Fibroblast of pulmonary artery (primary cell): ENCODE data around the gene LSP1.

Experiments used
- DNase-seq: peaks from one replicate; pipeline ENCODE4 v3.0.0-alpha.2; 2010; ENCODE audit warnings: low read depth
- H3K4me3 ChIP-seq: replicated peaks from 2 replicates; pipeline ENCODE4 v1.5.1; 2011; ENCODE audit warnings: low read depth, mild to moderate bottlenecking, control low read depth, low read length, moderate library complexity
- CTCF ChIP-seq: IDR thresholded peaks from 2 replicates; pipeline ENCODE4 v1.5.1; 2011; ENCODE audit warnings: mild to moderate bottlenecking, control low read depth, low read length, inconsistent platforms; ENCODE audit errors: missing control alignments

The LSP1 gene

GRCh38 chr11:1863352-1864216, 10.7 kb downstream of the LSP1 start:
- peak; percentile 86 for DNase-seq
- TF ChIP-seq CTCF: no peak
- H3K4me3 ChIP-seq: no peak overlapping the region

GRCh38 chr11:1864231-1864630, 11.3 kb downstream of the LSP1 start:
- TF ChIP-seq CTCF: no peak
- DNase-seq: peak; percentile 9
- H3K4me3 ChIP-seq: peak overlapping the region; percentile 14

GRCh38 chr11:1864831-1865665, 12.2 kb downstream of the LSP1 start:
- no peak for TF ChIP-seq CTCF
- H3K4me3 ChIP-seq: peak overlapping the region; percentile 14

GRCh38 chr11:1866226-1866625, 13.3 kb downstream of the LSP1 start:
- TF ChIP-seq CTCF: no peak
- DNase-seq: no peak
- no peak overlapping the region for H3K4me3 ChIP-seq

More at GRCh38 chr11:1864831-1865665, 12.2 kb downstream of the LSP1 start:
- no peak for DNase-seq

GRCh38 chr11:1866776-1867175, 13.9 kb downstream of the LSP1 start:
- TF ChIP-seq CTCF: no peak
- no peak overlapping the region for H3K4me3 ChIP-seq
- DNase-seq: no peak

- no peak for DNase-seq
- no peak overlapping the region for H3K4me3 ChIP-seq
- no peak for TF ChIP-seq CTCF
Measured at GRCh38 chr11:1867381-1867780, 14.5 kb downstream of the LSP1 start.
